Fibroblast of lung (primary cell): ENCODE measurements around the gene CFAP97D1. TPM values are rescaled to one million over a fixed set of nuclear protein-coding genes. Genes with fewer than 3 reads are reported as not detected.

Source experiments
- DNase-seq, 2 donors: peaks; one replicate each; pipeline versions ENCODE4 v3.0.0 to v3.0.0-alpha.2; 2010; ENCODE audit warnings: low read depth in 2 of 2
- H2AFZ ChIP-seq: 2 replicates; pipeline ENCODE4 v1.5.1; 2012; ENCODE audit warnings: low read length, control low read depth, inconsistent platforms
- H3K27ac ChIP-seq: 2 replicates; pipeline ENCODE4 v1.5.1; 2011; ENCODE audit warnings: low read length, control low read depth; ENCODE audit not compliant: insufficient read depth
- H3K27me3 ChIP-seq: 2 replicates; pipeline ENCODE4 v1.5.1; 2011; ENCODE audit warnings: mild to moderate bottlenecking, low read length; ENCODE audit not compliant: control insufficient read depth, insufficient read depth
- H3K36me3 ChIP-seq: 2 replicates; pipeline ENCODE4 v1.5.1; 2011; ENCODE audit warnings: low read length; ENCODE audit not compliant: control insufficient read depth, insufficient read depth
- H3K4me1 ChIP-seq: 2 replicates; pipeline ENCODE4 v1.5.1; 2011; ENCODE audit warnings: low read length; ENCODE audit not compliant: control insufficient read depth, insufficient read depth; ENCODE audit errors: extremely low read depth
- H3K4me2 ChIP-seq: 2 replicates; pipeline ENCODE4 v1.5.1; 2011; ENCODE audit warnings: low read length, control low read depth; ENCODE audit not compliant: insufficient read depth; ENCODE audit errors: extremely low read depth
- H3K4me3 ChIP-seq, 4 experiments: fragments of 200-600 bp in 1 of 4; sonication (generic) in 1 of 4; replicated peaks in 1 of 4; 2 replicates each; pipeline ENCODE4 v1.5.1; 2011 to 2016; ENCODE audit warnings: low read length in 4 of 4, low read depth in 3 of 4, mild to moderate bottlenecking in 3 of 4, control low read depth in 2 of 4, inconsistent platforms in 1 of 4, mixed read lengths in 1 of 4; ENCODE audit not compliant: insufficient read depth in 1 of 4; ENCODE audit errors: control extremely low read depth in 1 of 4
- H3K79me2 ChIP-seq: 2 replicates; pipeline ENCODE4 v1.5.1; 2012; ENCODE audit warnings: mild to moderate bottlenecking, low read length, inconsistent platforms; ENCODE audit not compliant: control insufficient read depth, insufficient read depth
- H3K9ac ChIP-seq: 2 replicates; pipeline ENCODE4 v1.5.1; 2011; ENCODE audit warnings: mild to moderate bottlenecking, low read length, control low read depth; ENCODE audit not compliant: insufficient read depth
- H3K9me3 ChIP-seq: 2 replicates; pipeline ENCODE4 v1.5.1; 2012; ENCODE audit warnings: low read depth, low read length; ENCODE audit not compliant: control insufficient read depth, insufficient read depth
- H4K20me1 ChIP-seq: 2 replicates; pipeline ENCODE4 v1.5.1; 2011; ENCODE audit warnings: low read length; ENCODE audit not compliant: control insufficient read depth, insufficient read depth; ENCODE audit errors: extremely low read depth
- EZH2 ChIP-seq: IDR thresholded peaks from 2 replicates; pipeline ENCODE4 v1.5.1; 2012; ENCODE audit warnings: low read length, control low read depth, mild to moderate bottlenecking; ENCODE audit errors: missing control alignments
- polyA plus RNA-seq, 2 donors: library from polyadenylated mRNA; depleted of rRNA in 1 of 2; stranded (reverse) in 1 of 2; unstranded in 1 of 2; fragments of >200 nt; gene quantifications; 2 replicates each; pipeline ENCODE4 v1.2.1, GENCODE V29; 2011 to 2012; ENCODE audit warnings: missing spikeins in 1 of 2
- total RNA-seq: library from RNA; depleted of rRNA; stranded (reverse); fragments of >200 nt; gene quantifications from 2 replicates; pipeline ENCODE4 v1.2.1, GENCODE V29; 2014
- TF ChIP-seq, protein P1 (sequence below), 2 donors: IDR thresholded peaks in 1 of 2; conservative IDR thresholded peaks in 1 of 2; 1 replicate in 1 of 2; 2 replicates in 1 of 2; pipeline ENCODE4 v1.5.1; 2011 to 2012; ENCODE audit warnings: low read length in 2 of 2, control low read depth in 1 of 2, inconsistent platforms in 1 of 2, low read depth in 1 of 2, mild to moderate bottlenecking in 1 of 2

CFAP97D1 gene
- total and polyA plus RNA-seq, 2 donors (not counting 1 experiment from before 2014, with no cell fraction given) = under 0.01 to 0.02 TPM

GRCh38 chr17:43827596-43827995 is 47.4 kb downstream of the CFAP97D1 start:
- Histone ChIP-seq H3K4me2 (no peak overlapping the region), H3K4me3 (no peak overlapping the region), H3K4me1 (peaks cover 3% of the 10 kb centered on the region), H4K20me1 (no peaks in the 10 kb centered on the region), H3K9ac (no peak overlapping the region), H3K9me3 (no peaks in the 10 kb centered on the region), H2AFZ (no peak overlapping the region), H3K36me3 (peaks cover 24% of the 10 kb centered on the region), H3K79me2 (no peaks in the 10 kb centered on the region), H3K27me3 (no peaks in the 10 kb centered on the region), H3K27ac (no peak overlapping the region)
- no peak for DNase-seq
- no peak for TF ChIP-seq EZH2
- TF ChIP-seq, protein P1, sequence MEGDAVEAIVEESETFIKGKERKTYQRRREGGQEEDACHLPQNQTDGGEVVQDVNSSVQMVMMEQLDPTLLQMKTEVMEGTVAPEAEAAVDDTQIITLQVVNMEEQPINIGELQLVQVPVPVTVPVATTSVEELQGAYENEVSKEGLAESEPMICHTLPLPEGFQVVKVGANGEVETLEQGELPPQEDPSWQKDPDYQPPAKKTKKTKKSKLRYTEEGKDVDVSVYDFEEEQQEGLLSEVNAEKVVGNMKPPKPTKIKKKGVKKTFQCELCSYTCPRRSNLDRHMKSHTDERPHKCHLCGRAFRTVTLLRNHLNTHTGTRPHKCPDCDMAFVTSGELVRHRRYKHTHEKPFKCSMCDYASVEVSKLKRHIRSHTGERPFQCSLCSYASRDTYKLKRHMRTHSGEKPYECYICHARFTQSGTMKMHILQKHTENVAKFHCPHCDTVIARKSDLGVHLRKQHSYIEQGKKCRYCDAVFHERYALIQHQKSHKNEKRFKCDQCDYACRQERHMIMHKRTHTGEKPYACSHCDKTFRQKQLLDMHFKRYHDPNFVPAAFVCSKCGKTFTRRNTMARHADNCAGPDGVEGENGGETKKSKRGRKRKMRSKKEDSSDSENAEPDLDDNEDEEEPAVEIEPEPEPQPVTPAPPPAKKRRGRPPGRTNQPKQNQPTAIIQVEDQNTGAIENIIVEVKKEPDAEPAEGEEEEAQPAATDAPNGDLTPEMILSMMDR (conservative IDR thresholded peaks at IDR 0.05 in 1 of 2, IDR thresholded peaks at IDR 0.05 in 1 of 2; ENCODE audit: low read depth in 1 of 2, low read length in 2 of 2) = no peak

- Histone ChIP-seq H3K4me1 (peaks cover 8% of the 10 kb centered on the region), H3K27me3 (no peaks in the 10 kb centered on the region), H2AFZ (no peak overlapping the region), H3K4me3 (no peak overlapping the region), H3K79me2 (no peaks in the 10 kb centered on the region), H3K36me3 (peaks cover 24% of the 10 kb centered on the region), H3K27ac (no peak overlapping the region), H3K9ac (no peak overlapping the region), H4K20me1 (no peaks in the 10 kb centered on the region), H3K4me2 (no peak overlapping the region), H3K9me3 (no peaks in the 10 kb centered on the region)
- TF ChIP-seq, protein P1 (conservative IDR thresholded peaks at IDR 0.05 in 1 of 2, IDR thresholded peaks at IDR 0.05 in 1 of 2; ENCODE audit: low read depth in 1 of 2, low read length in 2 of 2) = no peak
- TF ChIP-seq EZH2 = no peak
- no peak for DNase-seq
Measured at GRCh38 chr17:43829738-43830137, 49.5 kb downstream of the CFAP97D1 start.

- H3K27me3 ChIP-seq = no peaks in the 10 kb centered on the region
- H3K4me1 ChIP-seq = peaks cover 8% of the 10 kb centered on the region
- H3K4me2 ChIP-seq = no peak overlapping the region
- no peak overlapping the region for H2AFZ ChIP-seq
- H3K27ac ChIP-seq = no peak overlapping the region
- no peaks in the 10 kb centered on the region for H3K79me2 ChIP-seq
- no peak for TF ChIP-seq EZH2
- TF ChIP-seq, protein P1 (conservative IDR thresholded peaks at IDR 0.05 in 1 of 2, IDR thresholded peaks at IDR 0.05 in 1 of 2; ENCODE audit: low read depth in 1 of 2, low read length in 2 of 2) = no peak
- no peaks in the 10 kb centered on the region for H4K20me1 ChIP-seq
- H3K9me3 ChIP-seq = no peaks in the 10 kb centered on the region
- no peak overlapping the region for H3K9ac ChIP-seq
- no peak for DNase-seq
- no peak overlapping the region for H3K4me3 ChIP-seq
- H3K36me3 ChIP-seq = peaks cover 22% of the 10 kb centered on the region
Measured at GRCh38 chr17:43830510-43831140, 50.4 kb downstream of the CFAP97D1 start.
